HG03520 (cell line): ENCODE results near the gene REEP6.
"Not testable (repeated sequence)": the region's sequence is repeated elsewhere in the genome, so short reads cannot be mapped to it uniquely, and the experiment has no call there.

Source experiments
- ATAC-seq: cut with Tn5 transposase; IDR thresholded peaks from one replicate; pipeline ENCODE4 v1.9.1; 2021; ENCODE audit warnings: mild to moderate bottlenecking, moderate library complexity; ENCODE audit not compliant: unreplicated experiment

Gene REEP6

DNA sequence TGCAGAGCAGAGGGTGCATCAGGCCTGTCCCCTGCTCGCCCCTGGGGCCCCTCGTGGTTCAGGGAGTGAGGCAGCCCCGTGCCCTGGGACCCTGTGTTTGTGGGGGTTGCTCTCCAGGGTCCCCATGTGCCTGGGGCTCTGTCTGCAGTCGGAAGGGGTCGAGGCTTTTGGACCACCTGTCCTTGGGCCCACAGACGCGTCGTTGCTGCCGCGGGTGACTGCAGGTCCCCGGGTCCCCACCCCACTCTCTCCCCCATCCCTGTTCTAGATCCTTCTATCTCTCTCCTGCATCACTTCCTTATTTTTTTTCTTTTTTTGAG lies 2.7 kb upstream of the REEP6 start:
- no peak for ATAC-seq

DNA sequence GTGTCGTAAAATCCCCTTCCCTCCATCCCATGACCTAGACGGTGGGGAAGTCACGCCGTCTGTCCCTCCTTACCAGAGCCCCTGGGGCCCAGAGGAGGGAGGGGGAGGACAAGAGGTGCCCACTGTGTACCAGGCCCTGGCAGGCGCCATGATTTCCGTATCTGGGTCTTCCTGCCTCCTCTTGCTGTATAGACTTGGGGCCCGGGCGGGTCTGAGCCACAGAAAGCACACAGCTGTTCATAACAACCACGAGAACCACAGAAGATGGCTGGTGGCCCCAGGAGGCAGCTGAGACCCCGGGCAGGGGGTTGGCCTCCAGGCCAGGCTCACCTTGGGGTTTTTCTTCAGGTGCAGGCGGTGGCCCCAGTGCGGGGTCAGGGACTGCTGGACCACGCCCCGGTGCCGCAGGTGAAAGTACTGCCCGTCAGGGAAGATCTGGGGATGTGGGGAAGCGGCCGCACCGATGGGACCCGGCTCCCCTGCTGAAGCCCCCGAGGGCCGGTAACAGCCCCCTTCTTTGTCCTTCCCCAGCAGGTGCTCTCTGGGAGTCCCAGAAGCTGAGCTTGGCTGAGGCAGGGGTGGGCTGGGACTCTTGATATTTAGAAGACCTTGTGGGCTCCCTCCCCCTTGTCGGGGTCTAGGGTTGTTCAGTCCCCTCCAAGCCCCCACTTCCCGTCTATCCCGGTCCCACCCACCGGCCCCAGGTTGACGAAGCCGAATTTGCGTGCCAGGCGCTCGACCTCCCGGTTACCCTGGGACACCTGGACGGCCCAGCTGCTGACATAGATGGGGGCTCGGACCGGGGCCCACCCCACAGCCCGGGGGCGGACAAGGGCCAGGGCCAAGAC lies 1.3 kb upstream of the REEP6 start:
- ATAC-seq: no peak

DNA sequence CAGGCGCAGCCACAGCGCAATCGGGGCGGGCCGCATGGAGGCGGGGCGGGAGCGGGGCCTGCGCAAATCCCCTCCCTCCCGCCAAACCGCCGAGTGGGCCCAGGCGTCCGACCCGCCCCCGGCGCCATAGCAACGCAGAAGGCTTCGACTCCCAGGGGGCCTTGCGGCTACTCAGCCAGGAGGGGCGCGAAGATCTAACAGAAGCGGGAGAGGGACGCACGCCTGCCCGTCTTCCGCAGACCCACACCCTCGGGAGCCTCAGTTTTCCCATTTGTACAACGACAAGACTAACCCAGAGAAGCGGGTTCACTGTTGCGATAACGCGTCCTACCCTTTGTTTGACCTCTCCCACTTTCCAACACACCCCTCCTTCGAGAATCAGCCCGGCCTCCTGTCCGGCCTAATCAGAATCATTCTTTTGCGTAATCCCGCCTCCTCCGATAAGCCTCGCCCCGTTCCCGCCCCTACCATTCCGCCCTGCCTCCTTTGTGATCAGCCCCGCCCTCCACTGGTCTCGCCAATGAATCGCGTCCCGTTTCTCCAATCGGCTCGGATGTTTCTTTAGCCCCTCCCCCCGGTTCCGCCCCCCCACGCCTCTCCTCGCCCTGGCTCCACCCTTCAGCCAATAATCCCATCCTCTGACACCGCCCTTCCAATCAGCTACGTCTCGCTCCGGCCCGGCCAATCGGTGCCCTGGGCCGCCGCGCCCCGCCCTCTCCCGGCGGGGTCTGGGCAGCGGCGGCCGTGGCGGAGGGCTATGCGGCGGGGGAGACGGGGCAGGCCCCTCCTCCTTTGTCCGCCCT lies 469 bp upstream of the REEP6 start, which contains the start of gene PCSK4:
Gene PCSK4 (minus strand): TSS at position 40 of the 803 bp plus-strand sequence. CDS start 4 bp downstream, at position 36.
- ATAC-seq: peak; percentile 66

- ATAC-seq: no peak
These were observed 829 bp downstream of the REEP6 start for GRCh38 chr19:1491849-1492170.

DNA sequence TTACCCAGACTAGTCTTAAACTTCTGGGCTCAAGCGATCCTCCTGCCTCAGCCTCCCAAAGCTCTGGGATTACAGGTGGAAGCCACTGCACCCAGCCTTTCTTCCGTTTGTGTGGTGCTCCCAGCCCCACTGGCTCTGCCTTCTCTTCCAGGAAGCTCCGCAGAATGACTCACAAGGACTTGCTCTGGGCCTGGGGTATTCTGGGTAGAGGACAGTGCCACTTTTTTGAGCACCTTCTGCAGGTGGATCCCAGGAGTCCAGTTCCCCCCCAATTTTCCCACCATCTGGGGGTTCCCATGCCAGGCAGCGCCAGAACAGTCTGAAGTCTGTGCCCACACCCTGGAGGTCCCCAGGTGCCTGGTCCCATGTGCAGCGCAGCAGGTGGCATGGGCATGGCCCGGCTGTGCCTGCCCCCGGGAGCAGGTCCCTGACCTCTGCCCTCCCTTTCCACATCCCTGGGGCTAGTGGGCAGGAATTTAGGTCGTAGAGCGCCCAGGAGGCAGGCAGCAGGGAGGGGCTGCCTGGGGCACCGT lies 1.6 kb downstream of the REEP6 start:
- no peak for ATAC-seq

GRCh38 chr19:1494115-1494815 lies 3.3 kb downstream of the REEP6 start:
- no peak for ATAC-seq

- no peak for ATAC-seq
These were observed 4.2 kb downstream of the REEP6 start for GRCh38 chr19:1495051-1495798.

- no peak for ATAC-seq
These were observed 5.1 kb downstream of the REEP6 start for GRCh38 chr19:1495799-1496713.

GRCh38 chr19:1496714-1497577 lies 6.0 kb downstream of the REEP6 start:
- no peak for ATAC-seq

DNA sequence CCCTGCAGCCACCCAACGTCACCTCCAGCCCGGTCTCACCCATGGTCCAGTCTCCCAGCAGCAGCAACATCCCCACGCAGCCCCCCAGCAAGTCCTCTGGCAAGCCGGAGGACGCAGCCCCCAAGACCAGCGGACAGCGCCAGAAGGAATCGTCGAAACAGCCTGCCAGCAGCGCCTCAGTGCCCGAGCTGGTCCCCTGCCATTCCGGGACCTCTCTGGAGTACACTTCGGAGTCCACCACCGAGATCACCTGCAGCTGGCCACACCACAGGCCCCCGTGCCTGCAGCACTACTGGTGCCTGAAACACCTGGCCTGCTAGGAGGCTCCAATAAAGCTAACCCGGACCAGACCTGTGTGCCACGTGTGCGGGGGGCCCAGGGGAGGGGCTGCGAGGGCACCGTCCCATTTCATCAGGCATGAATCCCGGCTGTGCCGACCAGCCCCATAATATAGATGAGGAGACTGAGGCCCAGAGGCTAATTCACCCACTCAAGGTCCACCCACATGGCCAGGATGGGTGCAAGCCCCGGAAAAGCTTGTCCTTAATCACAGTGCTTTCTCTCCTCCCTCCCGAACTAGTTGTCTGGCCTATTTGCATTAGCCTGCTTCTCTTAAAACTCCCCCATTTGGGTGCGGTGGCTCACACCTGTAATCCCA lies 6.7 kb downstream of the REEP6 start:
- no peak for ATAC-seq

- ATAC-seq: not testable (repeated sequence)
These were observed 8.2 kb downstream of the REEP6 start for GRCh38 chr19:1499231-1499630.

DNA sequence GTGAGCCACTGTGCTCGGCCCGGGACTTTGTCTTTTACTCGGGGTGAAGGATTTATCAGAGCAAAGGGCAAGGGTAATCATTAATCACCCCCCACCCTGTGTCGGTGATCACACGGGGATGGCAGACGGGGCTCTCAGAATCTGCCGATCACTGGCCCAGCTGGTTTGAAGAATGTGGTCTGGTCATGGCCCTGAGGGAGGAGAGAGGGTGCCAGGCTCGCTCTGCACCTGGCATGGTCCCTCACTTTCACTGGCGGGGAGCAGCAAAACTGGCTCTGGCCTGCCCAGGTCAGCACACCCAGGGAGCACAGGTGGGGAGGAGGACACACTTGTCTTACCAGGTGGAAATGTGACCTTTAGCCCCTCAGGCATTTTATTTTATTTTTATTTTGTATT lies 10.2 kb downstream of the REEP6 start:
- no peak for ATAC-seq

- ATAC-seq: no peak
These were observed 11.6 kb downstream of the REEP6 start for GRCh38 chr19:1502433-1503088.

DNA sequence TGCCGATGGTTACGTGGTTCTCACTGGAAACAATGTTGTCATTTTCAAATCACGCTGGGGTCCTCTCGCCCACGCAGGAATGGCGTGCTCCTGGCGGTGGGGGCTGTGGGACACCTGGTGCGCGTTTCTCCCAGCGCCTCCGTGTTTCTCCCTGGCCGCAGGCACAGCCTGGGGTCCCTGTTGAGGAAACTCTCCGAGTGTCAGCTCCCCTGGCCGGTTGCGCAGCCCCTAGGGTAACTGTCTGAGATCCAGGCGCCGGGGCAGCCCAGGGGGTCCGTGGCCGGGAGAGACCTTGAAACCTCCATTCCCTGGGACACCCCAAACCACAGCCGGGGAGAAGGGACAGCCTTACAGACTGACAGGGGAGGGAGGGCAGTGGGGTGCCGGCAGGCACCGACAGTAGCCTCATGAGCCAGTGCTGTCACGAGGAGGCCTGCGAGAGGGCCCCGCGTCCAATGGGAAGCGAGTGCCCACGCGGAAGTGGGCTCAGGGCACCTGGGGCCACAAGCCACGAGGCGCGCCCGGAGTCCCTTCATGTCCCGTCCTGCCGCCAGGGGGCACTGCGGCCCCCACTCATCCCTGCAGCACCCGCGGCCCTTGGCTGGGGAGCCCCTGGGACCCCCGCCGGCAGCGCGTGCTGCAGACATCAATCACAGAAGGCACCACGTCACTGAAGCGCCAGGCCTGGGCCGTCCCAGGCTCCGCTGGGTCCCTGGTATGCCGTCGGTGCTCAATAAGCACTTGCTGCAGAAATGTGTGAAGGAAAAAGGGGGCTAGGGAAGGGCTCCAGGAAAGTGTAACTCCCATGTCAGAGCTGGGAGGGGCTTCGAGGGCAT lies 12.3 kb downstream of the REEP6 start:
- ATAC-seq: no peak

- ATAC-seq: no peak
These were observed 13.2 kb downstream of the REEP6 start for GRCh38 chr19:1503925-1504773.

DNA sequence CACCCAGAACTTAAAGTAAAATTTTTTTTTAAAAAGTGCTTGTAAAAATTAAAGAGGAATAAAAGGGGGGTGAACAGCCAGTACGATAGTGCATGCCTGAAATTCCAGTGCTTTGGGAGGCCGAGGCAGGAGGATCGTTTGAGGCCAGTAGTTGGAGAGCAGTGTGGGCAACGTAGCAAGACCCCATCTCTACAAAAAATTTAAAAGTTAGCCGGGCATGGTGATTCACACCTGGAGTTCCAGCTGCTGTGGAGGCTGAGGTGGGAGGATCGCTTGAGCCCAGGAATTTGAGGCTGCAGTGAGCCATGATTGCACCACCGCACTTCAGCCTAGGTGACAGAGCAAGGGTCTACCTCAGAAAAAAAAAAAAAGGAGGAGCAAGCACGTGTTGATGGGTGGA lies 14.0 kb downstream of the REEP6 start:
- no peak for ATAC-seq
